Activated CD4-positive, alpha-beta memory T cell treated with anti-CD3 and anti-CD28 coated beads for 36 hours (primary cell): ENCODE data around the gene RTEL1. TPM values are rescaled to one million over a fixed set of nuclear protein-coding genes. Genes with fewer than 3 reads are reported as not detected.
A peak's percentile ranks its signal among the peaks of the same experiment; 100 is the strongest.
"Not testable (repeated sequence)": the region's sequence is repeated elsewhere in the genome, so short reads cannot be mapped to it uniquely, and the experiment has no call there.

ENCODE experiments used
- CTCF ChIA-PET: fragments of 350-600 bp; sonication (Branson Sonifier 250); formaldehyde crosslinking; loops from one replicate; lab custom pipeline; 2021; ENCODE audit warnings: antibody characterized with exemption, inconsistent platforms; lab: Charles Lee
- POLR2A ChIA-PET: fragments of 350-600 bp; sonication (Branson Sonifier 250); formaldehyde crosslinking; loops from one replicate; lab custom pipeline; 2021; ENCODE audit warnings: antibody characterized with exemption; lab: Charles Lee
- DNase-seq: peaks from one replicate; pipeline ENCODE4 v3.0.0-alpha.2; 2020
- H3K27ac Mint-ChIP-seq: one replicate; pipeline ENCODE4 v1.8.0; 2021; ENCODE audit warnings: mixed read lengths
- H3K27me3 Mint-ChIP-seq: one replicate; pipeline ENCODE4 v1.8.0; 2021; ENCODE audit warnings: mixed read lengths
- H3K36me3 Mint-ChIP-seq: one replicate; pipeline ENCODE4 v1.8.0; 2021; ENCODE audit warnings: mixed read lengths
- H3K4me1 Mint-ChIP-seq: one replicate; pipeline ENCODE4 v1.8.0; 2021; ENCODE audit warnings: low read depth, mixed read lengths
- H3K4me3 Mint-ChIP-seq: one replicate; pipeline ENCODE4 v1.8.0; 2021; ENCODE audit warnings: mild to moderate bottlenecking, mixed read lengths
- H3K9me3 Mint-ChIP-seq: one replicate; pipeline ENCODE4 v1.8.0; 2021; ENCODE audit warnings: mixed read lengths
- intact Hi-C: fragments of 100-400 bp; cut with micrococcal nuclease; formaldehyde crosslinking; loops from one replicate; pipeline ENCODE4 v1.15.1; 2023
- total RNA-seq, 2 experiments: library from RNA; stranded (reverse); gene quantifications; one replicate each; pipeline ENCODE4 v1.2.3, GENCODE V29; 2021

Gene RTEL1
- total RNA-seq, result 10 to 100 TPM; 38.0 to 38.3 TPM

- intact Hi-C loops, result loop anchor here (5.0 kb wide), 1 partner anchor 79 kb away; the partner anchor contains the start of genes LIME1 and SLC2A4RG
- Mint-ChIP-seq H3K27me3 (no peaks in the 10 kb centered on the region), H3K4me1 (peaks cover 29% of the 10 kb centered on the region), H3K9me3 (no peaks in the 10 kb centered on the region), H3K4me3 (peak within 1 kb of the TSS; percentile 92), H3K27ac (peak within 1 kb of the TSS; percentile 93), H3K36me3 (peaks cover 15% of the 10 kb centered on the region)
- ChIA-PET CTCF (interaction anchor here (0.8 to 1.6 kb wide), 9 partner anchors 11 to 323 kb away, joined by 3 to 11 read pairs (median 4); partner anchors contain the start of genes ARFRP1, GMEB2, PRPF6 and PTK6), POLR2A (interaction anchor here (0.9 to 2.0 kb wide), 5 partner anchors 12 to 207 kb away, joined by 3 to 17 read pairs (median 3); partner anchors contain the start of genes GMEB2 and TPD52L2)
- peak; percentile 92 for DNase-seq
Observed at GRCh38 chr20:63657937-63658748, at the start of gene RTEL1. TSS of gene RTEL1 (plus strand) at chr20:63658312. CDS start at chr20:63659403, 1,091 bp downstream.

GRCh38 chr20:63610581-63611435, 47.3 kb upstream of the RTEL1 start:
- Mint-ChIP-seq H3K27me3 (no peaks in the 10 kb centered on the region), H3K9me3 (no peaks in the 10 kb centered on the region), H3K36me3 (peaks cover 17% of the 10 kb centered on the region), H3K4me1 (peaks cover 6% of the 10 kb centered on the region), H3K27ac (no peak overlapping the region), H3K4me3 (no peak overlapping the region)
- no peak for DNase-seq
- POLR2A ChIA-PET, result no interaction called here
- CTCF ChIA-PET, result interaction anchor here (1.5 kb wide), 1 partner anchor 73 kb away, joined by 4 read pairs; the partner anchor contains the start of gene PTK6
- intact Hi-C loops, result no loop called here

GRCh38 chr20:63611646-63612045, 46.5 kb upstream of the RTEL1 start:
- Mint-ChIP-seq H3K27ac (no peak overlapping the region), H3K36me3 (peaks cover 17% of the 10 kb centered on the region), H3K4me3 (no peak overlapping the region), H3K27me3 (no peaks in the 10 kb centered on the region), H3K9me3 (no peaks in the 10 kb centered on the region), H3K4me1 (peaks cover 4% of the 10 kb centered on the region)
- ChIA-PET POLR2A (no interaction called here), CTCF (interaction anchor here (1.4 kb wide), 1 partner anchor 30 kb away, joined by 5 read pairs; no protein-coding TSS in a partner anchor)
- DNase-seq, result no peak
- intact Hi-C loops, result no loop called here

- Mint-ChIP-seq H3K36me3 (peaks cover 20% of the 10 kb centered on the region), H3K27ac (no peak overlapping the region), H3K4me1 (no peaks in the 10 kb centered on the region), H3K9me3 (no peaks in the 10 kb centered on the region), H3K27me3 (no peaks in the 10 kb centered on the region), H3K4me3 (no peak overlapping the region)
- CTCF ChIA-PET, result interaction anchor here (1.4 kb wide), 1 partner anchor 29 kb away, joined by 5 read pairs; no protein-coding TSS in a partner anchor
- POLR2A ChIA-PET, result no interaction called here
- intact Hi-C loops, result no loop called here
- no peak for DNase-seq
Observed at GRCh38 chr20:63612276-63612931, 45.7 kb upstream of the RTEL1 start.

GRCh38 chr20:63613863-63614594, 44.1 kb upstream of the RTEL1 start:
- H3K27ac Mint-ChIP-seq, H3K27me3 Mint-ChIP-seq, CTCF ChIA-PET, H3K9me3 Mint-ChIP-seq, POLR2A ChIA-PET, intact Hi-C loops, H3K4me1 Mint-ChIP-seq, DNase-seq, H3K4me3 Mint-ChIP-seq: not testable (repeated sequence)
- H3K36me3 Mint-ChIP-seq, result peaks cover 24% of the 10 kb centered on the region

- DNase-seq, result no peak
- Mint-ChIP-seq H3K4me3 (no peak overlapping the region), H3K27me3 (no peaks in the 10 kb centered on the region), H3K4me1 (peaks cover 11% of the 10 kb centered on the region), H3K27ac (no peak overlapping the region), H3K9me3 (no peaks in the 10 kb centered on the region), H3K36me3 (peaks cover 27% of the 10 kb centered on the region)
- intact Hi-C loops, result no loop called here
- POLR2A ChIA-PET, result no interaction called here
- CTCF ChIA-PET, result interaction anchor here (1.0 kb wide), 1 partner anchor 24 kb away, joined by 3 read pairs; no protein-coding TSS in a partner anchor
Observed at GRCh38 chr20:63617092-63617875, 40.8 kb upstream of the RTEL1 start.

- peaks cover 27% of the 10 kb centered on the region for H3K36me3 Mint-ChIP-seq
- no peaks in the 10 kb centered on the region for H3K27me3 Mint-ChIP-seq
- no peak for DNase-seq
- no peaks in the 10 kb centered on the region for H3K9me3 Mint-ChIP-seq
- ChIA-PET CTCF (interaction anchor here (1.0 kb wide), 1 partner anchor 24 kb away, joined by 3 read pairs; no protein-coding TSS in a partner anchor), POLR2A (no interaction called here)
- no peak overlapping the region for H3K27ac Mint-ChIP-seq
- no peak overlapping the region for H3K4me3 Mint-ChIP-seq
- intact Hi-C loops, result no loop called here
- peaks cover 13% of the 10 kb centered on the region for H3K4me1 Mint-ChIP-seq
Observed at GRCh38 chr20:63617876-63618265, 40.2 kb upstream of the RTEL1 start.

- ChIA-PET CTCF (no interaction called here), POLR2A (no interaction called here)
- Mint-ChIP-seq H3K4me3 (no peak overlapping the region), H3K36me3 (peaks cover 25% of the 10 kb centered on the region), H3K4me1 (peaks cover 13% of the 10 kb centered on the region), H3K9me3 (no peaks in the 10 kb centered on the region), H3K27ac (no peak overlapping the region), H3K27me3 (no peaks in the 10 kb centered on the region)
- intact Hi-C loops, result no loop called here
- DNase-seq, result no peak
Observed at GRCh38 chr20:63618291-63618980, 39.7 kb upstream of the RTEL1 start.

GRCh38 chr20:63619086-63619485, 39.0 kb upstream of the RTEL1 start:
- peaks cover 23% of the 10 kb centered on the region for H3K36me3 Mint-ChIP-seq
- no peak overlapping the region for H3K4me3 Mint-ChIP-seq
- intact Hi-C loops, result no loop called here
- POLR2A ChIA-PET, result no interaction called here
- DNase-seq, result no peak
- H3K4me1 Mint-ChIP-seq, result peaks cover 13% of the 10 kb centered on the region
- CTCF ChIA-PET, result no interaction called here
- H3K27ac Mint-ChIP-seq, result no peak overlapping the region
- H3K27me3 Mint-ChIP-seq, result no peaks in the 10 kb centered on the region
- no peaks in the 10 kb centered on the region for H3K9me3 Mint-ChIP-seq

- Mint-ChIP-seq H3K4me1 (peaks cover 15% of the 10 kb centered on the region), H3K36me3 (peaks cover 22% of the 10 kb centered on the region), H3K27me3 (no peaks in the 10 kb centered on the region), H3K27ac (no peak overlapping the region), H3K4me3 (no peak overlapping the region), H3K9me3 (no peaks in the 10 kb centered on the region)
- intact Hi-C loops, result no loop called here
- POLR2A ChIA-PET, result no interaction called here
- DNase-seq, result no peak
- CTCF ChIA-PET, result no interaction called here
Observed at GRCh38 chr20:63619505-63619904, 38.6 kb upstream of the RTEL1 start.
